Measurements from ENCODE around the gene ZNF606.

- TF ChIP-seq, protein P1, sequence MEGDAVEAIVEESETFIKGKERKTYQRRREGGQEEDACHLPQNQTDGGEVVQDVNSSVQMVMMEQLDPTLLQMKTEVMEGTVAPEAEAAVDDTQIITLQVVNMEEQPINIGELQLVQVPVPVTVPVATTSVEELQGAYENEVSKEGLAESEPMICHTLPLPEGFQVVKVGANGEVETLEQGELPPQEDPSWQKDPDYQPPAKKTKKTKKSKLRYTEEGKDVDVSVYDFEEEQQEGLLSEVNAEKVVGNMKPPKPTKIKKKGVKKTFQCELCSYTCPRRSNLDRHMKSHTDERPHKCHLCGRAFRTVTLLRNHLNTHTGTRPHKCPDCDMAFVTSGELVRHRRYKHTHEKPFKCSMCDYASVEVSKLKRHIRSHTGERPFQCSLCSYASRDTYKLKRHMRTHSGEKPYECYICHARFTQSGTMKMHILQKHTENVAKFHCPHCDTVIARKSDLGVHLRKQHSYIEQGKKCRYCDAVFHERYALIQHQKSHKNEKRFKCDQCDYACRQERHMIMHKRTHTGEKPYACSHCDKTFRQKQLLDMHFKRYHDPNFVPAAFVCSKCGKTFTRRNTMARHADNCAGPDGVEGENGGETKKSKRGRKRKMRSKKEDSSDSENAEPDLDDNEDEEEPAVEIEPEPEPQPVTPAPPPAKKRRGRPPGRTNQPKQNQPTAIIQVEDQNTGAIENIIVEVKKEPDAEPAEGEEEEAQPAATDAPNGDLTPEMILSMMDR (IDR thresholded peaks at IDR 0.05): no peak
- no peak for TF ChIP-seq POLR2AphosphoS5 (IDR thresholded peaks at IDR 0.05; ENCODE audit: low read depth, low read length)
- no peak for TF ChIP-seq SIN3A (IDR thresholded peaks at IDR 0.05; ENCODE audit: borderline replicate concordance, insufficient read depth, low read depth, low read length)
- TF ChIP-seq, protein P2, sequence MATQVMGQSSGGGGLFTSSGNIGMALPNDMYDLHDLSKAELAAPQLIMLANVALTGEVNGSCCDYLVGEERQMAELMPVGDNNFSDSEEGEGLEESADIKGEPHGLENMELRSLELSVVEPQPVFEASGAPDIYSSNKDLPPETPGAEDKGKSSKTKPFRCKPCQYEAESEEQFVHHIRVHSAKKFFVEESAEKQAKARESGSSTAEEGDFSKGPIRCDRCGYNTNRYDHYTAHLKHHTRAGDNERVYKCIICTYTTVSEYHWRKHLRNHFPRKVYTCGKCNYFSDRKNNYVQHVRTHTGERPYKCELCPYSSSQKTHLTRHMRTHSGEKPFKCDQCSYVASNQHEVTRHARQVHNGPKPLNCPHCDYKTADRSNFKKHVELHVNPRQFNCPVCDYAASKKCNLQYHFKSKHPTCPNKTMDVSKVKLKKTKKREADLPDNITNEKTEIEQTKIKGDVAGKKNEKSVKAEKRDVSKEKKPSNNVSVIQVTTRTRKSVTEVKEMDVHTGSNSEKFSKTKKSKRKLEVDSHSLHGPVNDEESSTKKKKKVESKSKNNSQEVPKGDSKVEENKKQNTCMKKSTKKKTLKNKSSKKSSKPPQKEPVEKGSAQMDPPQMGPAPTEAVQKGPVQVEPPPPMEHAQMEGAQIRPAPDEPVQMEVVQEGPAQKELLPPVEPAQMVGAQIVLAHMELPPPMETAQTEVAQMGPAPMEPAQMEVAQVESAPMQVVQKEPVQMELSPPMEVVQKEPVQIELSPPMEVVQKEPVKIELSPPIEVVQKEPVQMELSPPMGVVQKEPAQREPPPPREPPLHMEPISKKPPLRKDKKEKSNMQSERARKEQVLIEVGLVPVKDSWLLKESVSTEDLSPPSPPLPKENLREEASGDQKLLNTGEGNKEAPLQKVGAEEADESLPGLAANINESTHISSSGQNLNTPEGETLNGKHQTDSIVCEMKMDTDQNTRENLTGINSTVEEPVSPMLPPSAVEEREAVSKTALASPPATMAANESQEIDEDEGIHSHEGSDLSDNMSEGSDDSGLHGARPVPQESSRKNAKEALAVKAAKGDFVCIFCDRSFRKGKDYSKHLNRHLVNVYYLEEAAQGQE (IDR thresholded peaks at IDR 0.05; ENCODE audit: insufficient read depth in 1 of 2, low read depth in 2 of 2, low read length in 1 of 2): peak in 1 of 2 experiments; percentile 59; a peak in 1 of 4 replicates
- no peak for TF ChIP-seq TCF7L2 (IDR thresholded peaks at IDR 0.05; ENCODE audit: low read depth, low read length)
These were observed 75.0 kb downstream of the ZNF606 start for GRCh38 chr19:57927587-57927986.

All from Panc1 (cell line).